NCI-H524 (cell line): ENCODE measurements around the gene CDNF.
"Not testable (repeated sequence)": the region's sequence is repeated elsewhere in the genome, so short reads cannot be mapped to it uniquely, and the experiment has no call there.

Experiments used
- DNase-seq, 2 experiments: peaks; one replicate each; lab custom pipeline; 2025; lab: John Stamatoyannopoulos, UW

Gene CDNF

DNA sequence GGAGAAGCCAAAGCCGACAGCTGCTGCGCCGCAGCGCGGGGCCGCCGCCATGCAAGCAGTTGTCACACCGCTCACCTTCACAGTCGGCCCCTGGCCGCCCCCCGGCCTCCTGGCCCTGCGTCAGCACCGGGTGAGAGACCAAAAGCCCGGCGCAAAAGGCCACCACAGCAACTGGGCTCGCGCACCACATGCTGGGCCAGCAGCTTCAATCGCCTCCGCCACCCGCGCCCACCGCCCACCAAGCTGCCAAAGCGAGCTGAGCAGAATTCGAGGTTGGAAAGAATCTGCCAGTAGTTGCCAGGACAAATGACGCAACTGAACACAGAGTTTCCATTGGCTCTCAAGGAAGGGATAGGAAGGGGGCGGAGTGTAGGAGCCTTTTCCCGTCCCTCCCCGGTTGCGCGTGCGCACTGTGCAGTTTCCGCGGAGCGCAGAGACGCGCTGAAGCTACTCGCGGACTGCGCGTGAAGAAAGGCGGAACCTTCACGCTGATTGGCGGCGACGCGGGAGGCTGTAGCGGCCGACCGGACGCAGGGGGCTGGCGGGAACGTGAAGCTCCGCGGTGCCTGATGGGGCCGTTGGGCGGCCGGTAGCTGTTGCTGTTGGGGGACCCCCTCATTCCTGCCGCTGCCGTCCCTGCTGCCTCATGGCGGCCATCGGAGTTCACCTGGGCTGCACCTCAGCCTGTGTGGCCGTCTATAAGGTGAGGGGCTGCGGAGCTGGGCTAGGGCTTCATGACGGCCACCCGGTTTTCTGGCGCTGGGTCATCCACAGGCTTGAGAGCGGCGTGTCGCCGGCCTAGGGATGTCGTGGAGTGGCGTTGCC is at the start of gene CDNF, which contains the start of the genes HSPA14 and MSANTD7:
Gene CDNF, minus strand, starts transcription at position 281 of the 825 bp plus-strand sequence. Its CDS starts 91 bp downstream, at position 190.
Gene HSPA14, plus strand, starts transcription at position 550 of the 825 bp plus-strand sequence. Its CDS starts 97 bp downstream, at position 647.
Gene MSANTD7, plus strand, starts transcription at position 550 of the 825 bp plus-strand sequence. CDS start 3,979 bp downstream, outside the sequence.
- DNase-seq, result peak; percentile 80 to 93

DNA sequence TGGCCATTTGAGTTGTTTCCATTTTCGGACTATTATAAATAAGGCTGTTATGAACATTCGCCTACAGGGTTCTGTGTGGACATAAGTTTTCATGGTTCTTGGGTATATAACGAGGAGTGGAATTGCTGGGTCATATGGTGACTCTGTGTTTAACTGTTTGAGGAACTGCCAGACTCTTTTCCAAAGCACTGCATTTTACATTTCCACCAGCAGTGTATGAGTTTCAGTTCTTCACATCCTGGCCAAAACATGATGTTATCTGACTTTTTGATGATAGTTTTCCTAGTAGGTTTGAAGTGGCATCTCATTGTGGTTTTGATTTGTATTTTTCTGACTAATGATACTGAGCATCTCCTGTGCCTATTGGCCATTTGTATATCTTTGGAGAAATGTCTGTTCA is 46.2 kb upstream of the CDNF start:
- no peak for DNase-seq

DNA sequence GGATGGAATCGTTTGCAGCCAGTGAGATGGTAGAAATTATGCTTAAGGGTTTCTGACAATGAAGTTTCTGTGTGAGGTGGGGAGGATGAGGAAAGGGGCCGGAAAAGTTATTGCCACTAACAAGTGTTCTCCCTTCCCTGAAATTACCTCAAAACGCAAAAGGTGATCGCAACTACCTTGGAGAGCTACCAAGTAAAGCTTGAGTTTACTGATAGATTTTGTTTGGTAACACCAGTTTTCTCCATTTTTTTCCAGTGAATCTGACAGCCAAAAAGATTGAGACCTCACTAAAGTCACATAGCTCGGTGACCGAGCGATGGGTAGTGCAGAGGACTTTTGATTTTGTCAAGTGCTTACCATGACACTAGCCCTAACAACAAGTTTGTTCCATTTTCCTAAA is 42.4 kb upstream of the CDNF start:
- DNase-seq, result no peak

DNA sequence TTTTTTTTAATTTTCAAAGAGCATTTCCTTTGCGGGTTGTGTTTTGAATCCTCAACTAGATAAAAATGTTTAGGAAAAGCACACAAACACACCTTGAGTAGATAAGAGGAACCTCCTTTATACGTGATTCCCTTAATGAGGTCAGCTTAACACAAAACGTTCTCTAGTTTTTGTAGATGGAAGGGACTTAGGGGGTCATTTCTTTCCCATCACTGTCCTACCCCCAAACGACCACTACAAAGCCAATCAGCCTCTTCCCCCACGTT is 42.0 kb upstream of the CDNF start:
- DNase-seq, result no peak

DNA sequence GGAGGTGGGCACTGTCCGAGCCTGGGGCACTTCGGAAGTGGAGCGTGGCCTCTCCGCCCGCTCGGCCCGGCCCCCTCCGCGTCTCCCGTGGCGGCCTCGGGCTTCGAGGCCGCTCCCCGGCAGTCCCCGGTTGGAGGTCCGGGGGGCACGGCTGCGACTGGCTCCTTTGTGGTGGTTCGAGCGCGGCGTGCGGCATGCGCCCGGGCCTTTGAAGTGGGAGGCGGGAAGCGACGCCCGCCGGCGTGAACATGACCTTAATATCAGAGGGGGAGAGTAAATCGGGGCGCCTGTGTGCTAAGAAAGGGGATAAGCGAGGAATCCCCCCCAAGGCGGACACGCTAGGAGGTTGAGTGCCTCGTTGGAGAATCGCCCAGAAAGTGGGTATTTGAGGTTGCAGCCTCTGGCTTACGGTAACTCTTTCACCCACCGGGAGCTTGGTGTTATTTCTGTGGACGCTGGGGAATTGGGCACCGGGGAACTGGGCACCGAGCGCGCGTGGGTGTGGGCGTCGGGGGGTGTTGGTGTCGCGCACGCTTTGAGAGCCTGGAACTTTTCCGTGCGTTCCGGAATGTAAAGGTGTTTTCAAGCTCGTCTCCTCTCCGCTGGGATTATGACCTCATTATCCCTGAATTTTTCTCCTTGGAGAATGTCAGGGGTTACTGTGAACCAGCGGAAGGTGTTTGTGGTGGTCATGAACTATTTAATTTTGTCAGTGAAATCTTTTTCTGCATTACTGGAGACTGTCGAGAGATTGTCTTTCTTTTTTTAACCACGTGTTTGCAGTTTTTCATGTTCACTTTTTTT is 41.5 kb upstream of the CDNF start:
- DNase-seq, result no peak

DNA sequence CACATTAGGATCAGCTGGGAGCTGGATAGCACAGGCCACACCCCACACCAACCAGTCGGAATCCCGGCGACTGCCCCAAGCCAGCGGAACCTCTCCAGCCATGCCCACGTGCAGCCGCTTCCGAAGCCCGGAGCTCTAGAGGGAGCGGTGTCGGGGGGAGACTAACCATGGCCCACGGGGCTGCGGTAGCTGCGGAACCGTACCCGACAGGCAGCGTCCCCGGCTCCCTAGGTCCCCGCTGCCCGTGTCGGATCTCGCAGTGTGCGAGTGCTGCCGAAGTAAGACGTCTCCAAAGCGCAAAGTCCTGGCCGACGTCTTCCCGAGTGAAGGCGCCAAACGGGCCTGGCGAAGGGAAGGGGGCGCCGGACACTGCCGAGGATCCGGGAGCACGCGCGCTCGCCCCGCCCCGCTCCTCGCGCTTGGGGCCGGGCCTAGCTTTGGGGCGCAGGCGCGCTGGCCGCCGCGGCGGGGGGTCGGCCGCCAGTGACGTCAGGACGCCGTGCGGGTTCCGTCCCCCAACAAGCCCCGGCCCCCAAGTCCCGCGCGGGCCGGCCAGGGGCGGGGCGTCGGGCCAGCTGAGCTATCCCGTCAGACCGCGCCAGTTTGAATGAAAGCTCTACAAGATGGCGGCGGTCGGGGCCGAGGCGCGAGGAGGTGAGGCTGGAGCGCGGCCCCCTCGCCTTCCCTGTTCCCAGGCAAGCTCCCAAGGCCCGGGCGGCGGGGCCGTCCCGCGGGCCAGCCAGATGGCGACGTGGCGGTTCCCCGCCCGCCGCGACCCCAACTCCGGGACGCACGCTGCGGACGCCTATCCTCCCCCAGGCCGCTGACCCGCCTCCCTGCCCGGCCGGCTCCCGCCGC is 40.7 kb upstream of the CDNF start, which contains the start of gene SUV39H2:
Gene SUV39H2, plus strand, starts transcription at position 601 of the 858 bp plus-strand sequence. Its CDS starts 23 bp downstream, at position 624.
- DNase-seq, result peak; percentile 52 to 78

DNA sequence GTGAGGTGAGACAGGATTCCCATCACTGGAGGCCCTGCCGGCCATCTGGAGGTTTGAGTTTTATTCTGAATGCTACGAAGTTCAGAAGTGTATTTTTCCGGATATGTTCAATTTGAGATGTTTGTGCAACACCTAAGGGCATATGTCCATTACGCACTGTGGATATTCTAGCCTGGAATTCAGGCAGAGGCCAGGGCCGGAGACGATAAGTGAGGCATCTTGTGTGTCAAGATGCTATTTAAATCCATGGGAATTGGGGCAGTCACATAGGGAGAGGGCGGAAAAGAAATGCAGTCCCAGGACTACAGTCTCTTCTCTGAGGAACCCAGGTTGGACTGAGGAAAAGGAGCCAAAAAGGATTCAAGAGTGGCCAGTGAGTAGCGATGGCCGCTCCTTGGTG is 38.9 kb upstream of the CDNF start:
- DNase-seq, result no peak

DNA sequence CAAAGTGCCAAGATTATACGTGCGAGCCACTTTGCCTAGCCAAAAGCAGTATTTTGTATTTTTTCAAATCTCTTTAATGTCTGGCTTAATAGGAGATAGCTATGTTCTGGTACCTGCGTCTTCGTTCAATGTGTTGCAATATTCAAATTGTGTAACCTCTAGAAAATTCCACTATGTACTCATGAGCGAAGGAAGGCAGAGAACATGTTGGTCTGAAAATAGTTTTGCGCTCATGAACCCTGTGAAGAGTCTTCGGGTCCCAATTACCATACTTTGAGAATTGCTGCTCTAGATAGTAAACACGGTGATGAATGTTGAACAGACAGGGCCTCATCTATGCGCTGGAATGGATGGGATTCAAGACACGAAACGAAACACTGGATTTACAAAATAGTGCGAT is 38.1 kb upstream of the CDNF start:
- no peak for DNase-seq

DNA sequence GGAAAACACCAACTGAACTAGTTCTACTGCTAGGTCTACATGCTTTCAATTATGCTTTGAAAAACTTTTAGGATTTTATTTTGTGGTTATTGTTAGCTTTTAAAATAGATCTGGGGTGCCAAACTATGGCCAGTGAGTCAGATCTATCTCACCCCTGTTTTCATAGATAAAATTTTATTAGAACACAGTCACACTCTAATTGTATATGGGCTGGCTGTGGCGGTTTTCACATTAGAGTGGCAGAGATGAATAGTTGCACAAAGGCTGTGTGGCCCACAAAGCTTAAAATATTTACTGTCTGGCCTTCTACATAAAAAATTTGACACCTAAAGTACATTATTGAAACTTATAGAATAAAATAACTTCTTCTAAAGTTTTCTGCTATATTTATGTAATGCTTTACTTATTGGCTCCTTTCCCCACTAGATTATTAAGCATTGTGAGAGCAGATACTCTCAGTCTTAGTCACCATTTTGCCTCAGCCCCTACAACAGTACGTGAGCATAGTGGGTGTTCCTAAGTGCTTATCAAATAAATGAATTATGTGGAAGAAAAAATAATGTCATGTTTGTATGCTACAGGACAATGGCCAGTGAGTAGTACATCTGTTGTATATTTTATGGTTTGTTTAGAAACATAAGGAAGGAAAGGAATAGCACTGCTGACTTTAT is 35.4 kb upstream of the CDNF start:
- no peak for DNase-seq

DNA sequence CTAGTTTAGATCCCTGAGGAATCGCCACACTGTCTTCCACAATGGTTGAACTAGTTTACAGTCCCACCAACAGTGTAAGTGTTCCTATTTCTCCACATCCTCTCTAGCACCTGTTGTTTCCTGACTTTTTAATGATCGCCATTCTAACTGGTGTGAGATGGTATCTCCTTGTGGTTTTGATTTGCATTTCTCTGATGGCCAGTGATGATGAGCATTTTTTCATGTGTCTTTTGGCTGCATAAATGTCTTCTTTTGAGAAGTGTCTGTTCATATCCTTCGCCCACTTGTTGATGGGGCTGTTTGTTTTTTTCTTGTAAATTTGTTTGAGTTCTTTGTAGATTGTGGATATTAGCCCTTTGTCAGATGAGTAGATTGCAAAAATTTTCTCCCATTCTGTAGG is 27.0 kb upstream of the CDNF start:
- not testable (repeated sequence) for DNase-seq

DNA sequence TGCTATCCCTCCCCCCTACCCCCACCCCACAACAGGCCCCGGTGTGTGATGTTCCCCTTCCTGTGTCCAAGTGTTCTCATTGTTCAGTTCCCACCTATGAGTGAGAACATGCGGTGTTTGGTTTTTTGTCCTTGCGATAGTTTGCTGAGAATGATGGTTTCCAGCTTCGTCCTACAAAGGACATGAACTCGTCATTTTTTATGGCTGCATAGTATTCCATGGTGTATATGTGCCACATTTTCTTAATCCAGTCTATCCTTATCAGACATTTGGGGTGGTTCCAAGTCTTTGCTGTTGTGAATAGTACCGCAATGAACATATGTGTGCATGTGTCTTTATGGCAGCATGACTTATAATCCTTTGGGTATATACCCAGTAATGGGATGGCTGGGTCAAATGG is 26.6 kb upstream of the CDNF start:
- not testable (repeated sequence) for DNase-seq

DNA sequence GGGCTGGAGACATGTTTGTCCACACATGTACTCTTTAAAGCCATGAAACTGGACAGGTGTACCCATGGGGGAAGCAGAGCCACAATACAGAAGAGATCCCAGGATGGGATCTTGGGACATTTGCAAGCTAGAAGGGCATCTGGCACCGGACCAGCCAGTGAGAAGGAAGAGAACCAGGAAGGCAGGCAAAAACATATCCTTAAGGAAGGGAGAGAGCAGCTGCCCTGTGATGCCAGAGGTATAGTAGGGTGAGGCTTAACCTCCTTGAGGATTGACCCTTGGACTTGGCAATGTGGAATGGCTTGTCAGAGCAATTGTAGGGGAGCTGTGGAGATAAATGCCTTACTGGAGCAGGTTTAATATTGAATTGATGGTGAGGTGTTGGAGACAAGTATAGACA is 23.0 kb upstream of the CDNF start:
- no peak for DNase-seq

DNA sequence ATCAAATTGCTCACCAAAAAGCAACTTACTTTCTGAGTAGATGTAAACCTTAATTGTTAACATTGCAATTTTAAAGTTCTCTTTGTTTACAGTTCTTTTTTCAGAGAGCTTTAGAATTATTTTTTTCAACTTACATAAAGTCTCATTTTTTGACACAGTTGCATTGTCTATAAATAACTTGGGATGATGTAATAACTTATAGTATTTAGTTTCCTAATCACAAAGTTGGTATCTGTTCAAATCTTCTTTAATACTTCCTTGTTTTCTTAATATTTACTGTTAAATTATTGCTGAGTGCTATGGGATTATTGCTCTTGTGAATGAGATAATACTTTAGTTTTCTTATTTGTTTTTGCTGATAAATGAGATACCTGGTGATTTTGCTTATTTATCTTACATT is 21.9 kb upstream of the CDNF start:
- DNase-seq, result no peak

DNA sequence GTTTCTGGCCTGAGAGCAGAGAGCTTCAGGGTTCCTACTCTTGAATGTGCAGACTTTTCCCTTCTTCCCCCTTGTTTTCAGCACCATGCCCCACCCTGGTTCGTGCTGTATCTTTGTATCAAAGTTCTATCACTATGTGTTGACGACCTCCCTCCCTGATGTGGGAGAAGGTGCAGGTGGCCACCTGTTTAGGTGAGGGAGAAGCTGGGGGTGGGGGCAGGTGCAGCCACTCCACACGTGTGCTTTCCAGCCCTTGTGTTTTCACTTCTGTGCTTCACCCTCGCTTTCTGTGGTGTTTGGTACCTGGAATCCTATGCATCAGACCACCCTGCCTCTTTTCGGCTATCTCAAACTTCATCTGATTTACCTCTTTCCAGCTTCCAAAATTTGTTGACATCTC is 21.2 kb upstream of the CDNF start:
- no peak for DNase-seq

DNA sequence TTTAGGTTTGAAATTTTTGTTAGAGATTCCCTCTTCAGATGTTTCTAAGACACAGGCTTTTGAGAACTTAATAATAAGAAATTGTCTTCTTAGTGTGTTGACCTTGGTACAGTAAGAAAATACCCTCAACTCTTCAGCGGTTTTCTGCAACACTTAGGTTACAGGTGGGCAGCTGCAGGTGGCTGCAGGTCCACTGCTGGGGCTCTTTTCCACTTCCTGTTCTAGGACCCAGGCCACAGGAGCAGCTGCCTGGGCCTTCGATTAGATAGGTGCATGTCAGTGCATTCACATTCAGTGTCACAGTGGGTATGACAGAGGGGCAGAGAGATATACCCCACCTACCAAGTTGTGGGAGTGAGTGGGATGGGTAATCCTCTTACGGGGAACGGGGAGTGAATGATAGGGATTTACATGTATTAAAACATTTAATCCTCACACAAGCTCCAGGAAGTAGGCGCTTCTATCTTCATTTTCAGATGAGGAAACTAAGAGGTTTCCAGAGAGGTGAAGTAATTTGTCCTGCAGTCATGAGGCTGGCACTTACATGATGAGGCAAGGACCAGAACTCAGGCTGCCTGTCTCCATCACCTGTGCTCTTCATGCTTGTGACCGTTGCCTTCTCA is 20.6 kb upstream of the CDNF start:
- DNase-seq, result peak; percentile 1 to 63

DNA sequence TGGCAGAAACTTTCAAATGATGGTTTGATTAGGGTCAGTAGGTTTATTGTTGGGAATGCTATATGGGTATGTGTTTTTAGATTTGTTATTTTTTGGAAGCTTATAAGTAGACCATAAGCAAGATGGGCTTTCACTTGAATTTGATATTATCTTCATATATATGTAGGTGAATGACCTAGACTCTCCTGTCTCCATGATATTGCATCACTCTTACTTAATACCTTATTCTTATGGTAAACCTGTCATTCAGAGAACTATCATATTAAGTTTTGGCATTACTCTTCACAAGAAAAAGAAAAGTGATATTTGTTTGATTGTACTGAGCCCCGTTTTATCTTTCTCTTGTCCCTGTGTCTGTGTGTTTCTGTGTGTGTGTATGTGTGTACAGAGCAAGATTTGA is 17.6 kb upstream of the CDNF start:
- DNase-seq, result no peak

DNA sequence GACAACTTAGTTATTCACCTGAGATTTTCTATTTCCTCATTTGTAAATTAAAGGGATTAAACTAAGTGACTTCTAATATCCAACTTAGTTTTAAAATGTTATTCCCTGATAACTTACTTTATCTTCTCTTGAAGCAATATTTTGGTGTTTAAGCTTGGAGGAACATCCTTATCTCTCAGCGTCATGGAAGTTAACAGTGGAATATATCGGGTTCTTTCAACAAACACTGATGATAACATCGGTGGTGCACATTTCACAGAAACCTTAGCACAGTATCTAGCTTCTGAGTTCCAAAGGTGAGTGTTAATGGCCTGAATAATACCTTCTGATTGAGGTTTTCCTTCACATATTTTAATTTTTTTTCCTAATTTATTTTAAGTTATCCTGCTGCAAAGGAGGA is 14.4 kb upstream of the CDNF start:
- no peak for DNase-seq

DNA sequence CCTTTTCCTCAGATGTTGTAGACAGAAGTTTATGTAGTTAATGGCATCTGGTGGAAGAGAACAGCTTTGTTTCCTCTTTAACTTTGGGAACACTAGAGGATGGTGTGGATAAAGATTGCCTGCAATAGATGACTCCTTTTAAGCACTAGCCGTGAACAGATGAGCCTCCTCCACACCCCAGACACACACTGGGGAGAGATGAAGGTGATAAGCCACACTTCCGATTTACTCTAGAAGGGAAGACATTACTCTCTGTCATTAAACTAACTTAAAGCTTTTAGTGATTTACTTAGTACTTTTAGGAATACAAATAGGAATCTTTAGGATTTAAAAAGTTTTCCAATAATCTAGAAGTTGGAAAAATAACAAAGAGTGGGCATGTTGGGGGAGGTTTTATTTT is 7.1 kb upstream of the CDNF start:
- no peak for DNase-seq

DNA sequence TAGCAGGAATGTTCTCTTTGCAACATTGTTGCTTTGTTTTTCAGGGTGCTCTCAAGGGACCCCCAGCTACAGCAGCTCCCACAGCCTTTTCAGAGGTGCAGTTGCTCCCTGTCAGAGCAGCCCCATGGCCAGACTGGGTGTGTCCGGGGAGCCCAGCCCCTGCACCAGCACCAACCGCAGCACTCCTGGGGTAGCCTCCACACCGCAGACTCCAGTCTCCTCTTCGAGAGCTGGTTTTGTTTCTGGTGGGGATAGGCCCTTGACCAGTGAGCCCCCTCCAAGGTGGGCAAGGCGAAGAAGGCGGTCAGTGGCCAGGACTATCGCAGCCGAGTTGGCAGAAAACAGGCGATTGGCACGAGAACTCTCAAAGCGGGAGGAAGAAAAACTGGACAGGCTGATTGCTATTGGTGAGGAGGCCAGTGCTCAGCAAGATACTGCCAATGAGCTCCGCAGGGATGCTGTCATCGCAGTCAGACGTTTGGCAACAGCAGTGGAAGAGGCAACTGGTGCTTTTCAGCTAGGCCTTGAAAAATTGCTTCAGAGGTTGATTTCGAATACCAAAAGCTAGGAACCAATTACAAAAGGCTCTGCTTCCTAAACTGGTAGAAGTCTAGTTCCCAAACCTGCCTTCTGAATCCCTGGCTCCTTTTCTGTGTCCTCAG is 5.6 kb upstream of the CDNF start:
- DNase-seq, result no peak

DNA sequence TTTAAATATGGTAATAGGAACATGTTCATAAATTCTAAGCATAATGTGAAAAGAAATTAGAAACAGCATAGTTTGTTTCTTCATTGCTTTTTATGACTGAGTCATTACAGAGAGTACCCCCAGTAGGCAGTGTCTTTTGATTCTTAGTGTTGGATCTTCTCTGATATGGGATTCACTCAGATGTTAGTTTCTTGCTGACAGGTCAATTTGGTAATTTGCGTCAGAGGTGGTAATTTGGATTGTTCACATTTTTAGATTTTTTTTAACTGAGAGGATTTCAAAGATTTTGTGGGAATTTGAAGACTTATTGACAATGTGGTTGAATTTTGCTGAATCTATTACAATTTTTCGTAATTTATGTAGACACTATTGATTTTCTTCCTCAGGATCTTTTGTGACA is 2.3 kb upstream of the CDNF start:
- no peak for DNase-seq

DNA sequence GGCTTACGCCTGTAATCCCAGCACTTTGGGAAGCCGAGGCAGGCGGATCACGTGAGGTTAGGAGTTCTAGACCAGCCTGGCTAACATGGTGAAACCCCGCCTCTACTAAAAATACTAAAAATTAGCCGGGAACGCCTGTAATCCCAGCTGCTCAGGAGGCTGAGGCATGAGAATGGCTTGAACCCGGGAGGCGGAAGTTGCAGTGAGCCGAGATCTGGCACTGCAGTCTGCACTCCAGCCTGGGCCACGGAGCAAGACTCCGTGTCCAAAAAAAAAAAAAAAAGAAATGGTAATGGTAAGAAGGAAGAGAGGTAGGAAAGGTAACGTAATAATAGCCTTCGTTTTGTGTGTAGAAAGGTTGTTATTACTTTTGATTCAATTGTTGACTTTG is 1.5 kb upstream of the CDNF start:
- DNase-seq, result no peak
